HG02678 (cell line): ENCODE data around the gene ZNF208.
"Not testable (repeated sequence)": the region's sequence is repeated elsewhere in the genome, so short reads cannot be mapped to it uniquely, and the experiment has no call there.

Source experiments
- ATAC-seq: cut with Tn5 transposase; IDR thresholded peaks from one replicate; pipeline ENCODE4 v1.9.1; 2021; ENCODE audit warnings: mild to moderate bottlenecking, moderate library complexity; ENCODE audit not compliant: unreplicated experiment

Gene ZNF208

GRCh38 chr19:21885516-21885915 lies 125.2 kb downstream of the ZNF208 start:
- not testable (repeated sequence) for ATAC-seq

- not testable (repeated sequence) for ATAC-seq
These were observed 126.0 kb downstream of the ZNF208 start for GRCh38 chr19:21884786-21885185.

GRCh38 chr19:21883516-21883915 lies 127.2 kb downstream of the ZNF208 start:
- no peak for ATAC-seq
